Keratinocyte (primary cell): Measurements from ENCODE around the gene TAS2R40.
"Not testable (repeated sequence)": the region's sequence is repeated elsewhere in the genome, so short reads cannot be mapped to it uniquely, and the experiment has no call there.

Experiments used
- EZH2 ChIP-seq: IDR thresholded peaks from one replicate; pipeline ENCODE4 v1.6.1; 2012; ENCODE audit warnings: inconsistent platforms, mild to moderate bottlenecking, low read length, moderate library complexity
- TF ChIP-seq, protein P1 (sequence below), 3 experiments: IDR thresholded peaks in 1 of 3; conservative IDR thresholded peaks in 1 of 3; optimal IDR thresholded peaks in 1 of 3; 2 replicates in 2 of 3; 3 replicates in 1 of 3; pipeline versions ENCODE3 to v1.5.1; 2011; ENCODE audit warnings: low read length in 3 of 3, mild to moderate bottlenecking in 3 of 3, moderate library complexity in 2 of 3, control low read depth in 1 of 3, inconsistent platforms in 1 of 3; ENCODE audit not compliant: insufficient read depth in 2 of 3; ENCODE audit errors: extremely low read depth in 1 of 3

- TF ChIP-seq, protein P1, sequence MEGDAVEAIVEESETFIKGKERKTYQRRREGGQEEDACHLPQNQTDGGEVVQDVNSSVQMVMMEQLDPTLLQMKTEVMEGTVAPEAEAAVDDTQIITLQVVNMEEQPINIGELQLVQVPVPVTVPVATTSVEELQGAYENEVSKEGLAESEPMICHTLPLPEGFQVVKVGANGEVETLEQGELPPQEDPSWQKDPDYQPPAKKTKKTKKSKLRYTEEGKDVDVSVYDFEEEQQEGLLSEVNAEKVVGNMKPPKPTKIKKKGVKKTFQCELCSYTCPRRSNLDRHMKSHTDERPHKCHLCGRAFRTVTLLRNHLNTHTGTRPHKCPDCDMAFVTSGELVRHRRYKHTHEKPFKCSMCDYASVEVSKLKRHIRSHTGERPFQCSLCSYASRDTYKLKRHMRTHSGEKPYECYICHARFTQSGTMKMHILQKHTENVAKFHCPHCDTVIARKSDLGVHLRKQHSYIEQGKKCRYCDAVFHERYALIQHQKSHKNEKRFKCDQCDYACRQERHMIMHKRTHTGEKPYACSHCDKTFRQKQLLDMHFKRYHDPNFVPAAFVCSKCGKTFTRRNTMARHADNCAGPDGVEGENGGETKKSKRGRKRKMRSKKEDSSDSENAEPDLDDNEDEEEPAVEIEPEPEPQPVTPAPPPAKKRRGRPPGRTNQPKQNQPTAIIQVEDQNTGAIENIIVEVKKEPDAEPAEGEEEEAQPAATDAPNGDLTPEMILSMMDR (optimal IDR thresholded peaks at IDR 0.05 in 1 of 3, IDR thresholded peaks at IDR 0.05 in 1 of 3, conservative IDR thresholded peaks at IDR 0.05 in 1 of 3; ENCODE audit: extremely low read depth in 1 of 3, insufficient read depth in 2 of 3, low read length in 3 of 3), result not testable (repeated sequence)
- TF ChIP-seq EZH2, result not testable (repeated sequence)
Measured at GRCh38 chr7:143264196-143264568, 42.3 kb downstream of the TAS2R40 start.
